Naive thymus-derived CD8-positive, alpha-beta T cell (primary cell): ENCODE results near the gene COL4A1. TPM values are rescaled to one million over a fixed set of nuclear protein-coding genes. Genes with fewer than 3 reads are reported as not detected.

Experiments used
- ATAC-seq, 2 donors: fragments of 150-1000 bp; cut with Tn5 transposase in 1 of 2; sonication (Bioruptor Pico), chemical (Tn5 transposase) in 1 of 2; 1 replicate in 1 of 2; 2 replicates in 1 of 2; pipeline ENCODE4 v1.10.0; 2021; ENCODE audit warnings: mild to moderate bottlenecking in 2 of 2, moderate library complexity in 2 of 2
- POLR2A ChIA-PET: fragments of 350-600 bp; sonication (Branson Sonifier 250); formaldehyde crosslinking; loops from one replicate; lab custom pipeline; 2021; ENCODE audit warnings: antibody characterized with exemption; lab: Charles Lee
- DNase-seq, 10 donors: peaks; one replicate each; pipeline versions ENCODE4 v3.0.0 to v3.0.0-alpha.2; 2020 to 2022
- H3K27ac Mint-ChIP-seq, 10 donors: one replicate each; pipeline ENCODE4 v1.8.0; 2020 to 2022; ENCODE audit warnings: mild to moderate bottlenecking in 10 of 10, mixed read lengths in 10 of 10, moderate library complexity in 4 of 10, inconsistent platforms in 1 of 10
- H3K27me3 Mint-ChIP-seq, 5 donors: one replicate each; pipeline ENCODE4 v1.8.0; 2021 to 2022; ENCODE audit warnings: mixed read lengths in 5 of 5
- H3K36me3 Mint-ChIP-seq, 3 donors: one replicate each; pipeline ENCODE4 v1.8.0; 2020 to 2022; ENCODE audit warnings: mixed read lengths in 3 of 3, mild to moderate bottlenecking in 2 of 3, inconsistent platforms in 1 of 3
- H3K4me1 Mint-ChIP-seq, 4 donors: one replicate each; pipeline ENCODE4 v1.8.0; 2021 to 2022; ENCODE audit warnings: mixed read lengths in 4 of 4
- H3K4me3 Mint-ChIP-seq, 10 donors: one replicate each; pipeline ENCODE4 v1.8.0; 2020 to 2022; ENCODE audit warnings: mild to moderate bottlenecking in 10 of 10, mixed read lengths in 10 of 10, moderate library complexity in 6 of 10, inconsistent platforms in 1 of 10
- H3K9me3 Mint-ChIP-seq, 9 donors: one replicate each; pipeline ENCODE4 v1.8.0; 2020 to 2022; ENCODE audit warnings: mixed read lengths in 9 of 9, mild to moderate bottlenecking in 3 of 9, inconsistent platforms in 1 of 9, moderate library complexity in 1 of 9
- polyA plus RNA-seq, 3 donors: library from polyadenylated mRNA; unstranded; fragments of 300-500 nt; fragmentation: Illumina TruSeq; gene quantifications; one replicate each; pipeline ENCODE4 v1.2.3, GENCODE V29; 2021
- total RNA-seq, 8 experiments: library from RNA in 2 of 8; stranded (reverse) in 2 of 8; gene quantifications; one replicate each; pipeline ENCODE4 v1.2.3 and lab custom pipeline; 2021 to 2026

The COL4A1 gene
- total and polyA plus RNA-seq, 5 experiments from 2014 or later: not detected

DNA sequence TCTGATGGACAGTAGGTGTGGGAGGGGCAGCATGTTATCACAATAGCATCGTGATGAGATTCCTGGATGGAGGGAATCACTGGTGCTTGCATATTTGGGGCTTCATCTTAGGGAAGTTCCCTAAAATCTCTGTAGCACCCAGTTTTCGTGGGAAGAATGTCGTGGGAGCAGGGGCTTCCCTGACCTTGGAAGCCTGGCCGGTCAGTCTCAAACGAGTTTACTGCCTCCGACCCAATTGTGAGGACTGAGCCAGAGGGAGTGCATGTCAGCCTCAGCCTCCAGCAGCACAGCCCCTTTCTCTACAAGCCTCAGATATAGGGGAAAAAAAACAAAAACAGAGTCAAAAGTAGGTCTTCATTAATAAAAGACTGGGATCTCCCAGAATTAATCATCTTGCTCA lies 32.3 kb upstream of the COL4A1 start:
- ATAC-seq (no peak), DNase-seq (no peak)
- peak overlapping the region in 3 of 10 donors; percentile 14 to 75 (median 24) for H3K4me3 Mint-ChIP-seq
- peaks cover 5 to 20% (median 13%) of the 10 kb centered on the region in 5 donors for H3K27me3 Mint-ChIP-seq
- POLR2A ChIA-PET: interaction anchor here (0.6 kb wide), 1 partner anchor 88 kb away, joined by 3 read pairs; no protein-coding TSS in a partner anchor
- peak overlapping the region in 4 of 10 donors; percentile 38 to 75 (median 62) for H3K27ac Mint-ChIP-seq
- no peaks in the 10 kb centered on the region for H3K9me3 Mint-ChIP-seq
- no peaks in the 10 kb centered on the region for H3K36me3 Mint-ChIP-seq
- peaks cover 20 to 40% (median 29%) of the 10 kb centered on the region in 4 donors for H3K4me1 Mint-ChIP-seq

GRCh38 chr13:110338441-110339101 lies 31.6 kb upstream of the COL4A1 start:
- Mint-ChIP-seq H3K27me3 (peaks cover 5 to 23% (median 13%) of the 10 kb centered on the region in 5 donors), H3K4me1 (peaks cover 20 to 40% (median 29%) of the 10 kb centered on the region in 4 donors), H3K9me3 (no peaks in the 10 kb centered on the region), H3K36me3 (no peaks in the 10 kb centered on the region), H3K27ac (peak overlapping the region in 4 of 10 donors; percentile 38 to 75 (median 56)), H3K4me3 (peak overlapping the region in 1 of 10 donors; percentile 22)
- POLR2A ChIA-PET: interaction anchor here (0.6 kb wide), 1 partner anchor 87 kb away, joined by 3 read pairs; no protein-coding TSS in a partner anchor
- DNase-seq: no peak
- ATAC-seq: no peak

- H3K27ac Mint-ChIP-seq: no peak overlapping the region
- H3K4me1 Mint-ChIP-seq: peaks cover 20 to 40% (median 29%) of the 10 kb centered on the region in 4 donors
- no peak for DNase-seq
- ATAC-seq: no peak
- H3K27me3 Mint-ChIP-seq: peaks cover 7 to 32% (median 17%) of the 10 kb centered on the region in 5 donors
- no peaks in the 10 kb centered on the region for H3K36me3 Mint-ChIP-seq
- H3K4me3 Mint-ChIP-seq: no peak overlapping the region
- H3K9me3 Mint-ChIP-seq: no peaks in the 10 kb centered on the region
- POLR2A ChIA-PET: no interaction called here
Measured at GRCh38 chr13:110337247-110337646, 30.3 kb upstream of the COL4A1 start.

DNA sequence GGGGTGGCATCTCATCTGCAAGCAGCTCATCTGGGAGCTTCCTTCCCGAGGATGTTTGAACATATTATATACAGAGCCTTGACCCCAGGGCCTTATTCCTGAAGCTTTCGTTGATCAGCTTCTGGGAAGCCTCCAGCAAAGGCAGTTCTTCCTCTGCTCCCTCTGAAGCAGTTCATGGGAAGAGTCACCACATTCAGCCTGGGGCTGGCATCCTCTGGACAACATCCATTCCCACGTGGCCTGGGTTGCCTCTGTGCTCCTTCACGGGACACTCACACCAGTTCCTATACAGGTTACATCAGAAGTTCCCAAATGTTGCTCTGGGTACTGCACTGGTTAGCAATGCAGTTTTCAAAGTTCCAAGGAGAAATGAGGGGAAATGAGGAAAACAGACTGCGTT lies 29.7 kb upstream of the COL4A1 start:
- no peaks in the 10 kb centered on the region for H3K36me3 Mint-ChIP-seq
- POLR2A ChIA-PET: no interaction called here
- peaks cover 9 to 32% (median 19%) of the 10 kb centered on the region in 5 donors for H3K27me3 Mint-ChIP-seq
- no peak for DNase-seq
- H3K4me1 Mint-ChIP-seq: peaks cover 20 to 37% (median 26%) of the 10 kb centered on the region in 4 donors
- no peak overlapping the region for H3K27ac Mint-ChIP-seq
- H3K9me3 Mint-ChIP-seq: no peaks in the 10 kb centered on the region
- no peak overlapping the region for H3K4me3 Mint-ChIP-seq
- ATAC-seq: no peak

- Mint-ChIP-seq H3K4me1 (peaks cover 14 to 31% (median 21%) of the 10 kb centered on the region in 4 donors), H3K9me3 (no peaks in the 10 kb centered on the region), H3K36me3 (no peaks in the 10 kb centered on the region), H3K27me3 (peaks cover 9 to 34% (median 20%) of the 10 kb centered on the region in 5 donors), H3K27ac (no peak overlapping the region), H3K4me3 (no peak overlapping the region)
- ATAC-seq (no peak), DNase-seq (no peak)
- POLR2A ChIA-PET: no interaction called here
Measured at GRCh38 chr13:110336108-110336507, 29.2 kb upstream of the COL4A1 start.

DNA sequence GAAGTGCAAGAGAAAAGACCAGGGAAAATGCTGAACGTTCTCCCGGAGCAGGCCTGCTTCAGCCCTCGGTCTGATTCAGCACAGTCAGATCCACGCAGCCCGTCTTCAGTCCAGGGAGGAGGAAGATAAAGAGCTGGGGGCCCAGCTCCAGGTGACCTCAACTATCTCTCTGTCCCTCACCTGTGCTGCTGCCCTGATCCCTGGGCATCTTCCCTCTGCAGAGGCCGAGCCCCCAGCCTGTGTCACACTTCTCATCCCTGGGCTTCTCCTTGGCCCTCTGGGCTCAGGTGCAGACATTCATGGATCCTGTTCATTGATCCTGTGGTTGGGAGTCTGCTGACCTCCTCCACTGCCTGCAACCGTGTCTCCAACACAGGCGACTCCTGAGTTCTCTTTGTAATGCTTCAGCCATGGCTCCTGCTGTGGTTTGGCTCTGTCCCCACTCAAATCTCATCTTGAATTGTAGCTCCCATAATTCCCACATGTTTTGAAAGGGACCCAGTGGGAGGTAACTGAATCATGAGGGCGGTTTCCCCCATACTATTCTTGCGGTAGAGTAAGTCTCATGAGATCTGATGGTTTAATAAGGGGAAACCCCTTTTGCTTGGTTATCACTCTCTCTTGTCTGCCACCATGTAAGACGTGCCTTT lies 28.0 kb upstream of the COL4A1 start:
- H3K9me3 Mint-ChIP-seq: no peaks in the 10 kb centered on the region
- peak overlapping the region in 1 of 10 donors; percentile 3 for H3K27ac Mint-ChIP-seq
- peaks cover 5 to 20% (median 9%) of the 10 kb centered on the region in 4 donors for H3K4me1 Mint-ChIP-seq
- no peaks in the 10 kb centered on the region for H3K36me3 Mint-ChIP-seq
- no peak overlapping the region for H3K4me3 Mint-ChIP-seq
- DNase-seq (no peak), ATAC-seq (no peak)
- H3K27me3 Mint-ChIP-seq: peaks cover 9 to 44% (median 20%) of the 10 kb centered on the region in 5 donors
- POLR2A ChIA-PET: no interaction called here

DNA sequence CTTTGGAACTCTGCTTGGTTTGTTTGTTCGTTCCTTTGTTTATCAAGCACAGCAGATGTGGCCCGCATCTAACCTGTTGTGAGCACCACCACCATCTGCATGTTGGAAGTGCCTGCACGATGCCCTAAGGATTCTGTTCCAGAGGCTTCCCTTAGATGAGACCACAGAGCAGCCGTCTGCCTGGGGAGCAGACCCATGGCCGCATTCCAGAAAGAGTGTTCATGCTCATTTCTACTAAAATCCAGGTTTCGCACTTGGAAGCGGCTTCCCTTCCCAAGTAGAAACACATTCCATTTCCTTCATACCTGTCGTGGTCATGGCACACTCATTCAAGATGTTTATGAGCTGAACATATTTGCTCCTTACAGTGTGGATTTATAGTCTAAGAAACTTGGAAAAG lies 27.3 kb upstream of the COL4A1 start:
- H3K9me3 Mint-ChIP-seq: no peaks in the 10 kb centered on the region
- H3K27ac Mint-ChIP-seq: no peak overlapping the region
- DNase-seq (no peak), ATAC-seq (no peak)
- H3K4me3 Mint-ChIP-seq: no peak overlapping the region
- POLR2A ChIA-PET: no interaction called here
- H3K4me1 Mint-ChIP-seq: peaks cover 0 to 13% (median 6%) of the 10 kb centered on the region in 4 donors
- peaks cover 11 to 51% (median 18%) of the 10 kb centered on the region in 5 donors for H3K27me3 Mint-ChIP-seq
- H3K36me3 Mint-ChIP-seq: no peaks in the 10 kb centered on the region

GRCh38 chr13:110333837-110334236 lies 26.9 kb upstream of the COL4A1 start:
- DNase-seq (no peak), ATAC-seq (no peak)
- Mint-ChIP-seq H3K4me3 (no peak overlapping the region), H3K36me3 (no peaks in the 10 kb centered on the region), H3K27ac (no peak overlapping the region), H3K27me3 (peaks cover 9 to 53% (median 15%) of the 10 kb centered on the region in 5 donors), H3K9me3 (no peaks in the 10 kb centered on the region), H3K4me1 (peaks cover 0 to 8% (median 3%) of the 10 kb centered on the region in 4 donors)
- POLR2A ChIA-PET: no interaction called here

DNA sequence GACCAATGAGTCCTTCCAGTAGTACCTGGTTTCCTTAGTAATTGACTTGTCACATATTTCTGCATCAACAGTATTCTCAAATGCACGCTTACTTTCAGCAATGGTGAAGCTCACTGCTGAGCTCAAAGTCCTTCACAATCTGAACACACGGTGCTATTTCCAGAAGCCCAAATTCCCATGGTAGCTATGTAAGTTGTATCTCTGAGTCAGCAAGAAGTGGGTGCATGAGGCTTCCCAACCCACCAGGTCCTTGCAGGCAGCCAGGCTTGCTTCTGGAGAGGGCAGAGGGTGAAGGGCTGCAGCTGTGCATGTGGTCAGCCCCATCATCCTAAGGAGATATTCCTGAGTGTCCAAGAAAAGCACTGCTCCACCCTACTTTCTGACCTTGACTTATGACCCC lies 25.8 kb upstream of the COL4A1 start:
- DNase-seq (no peak), ATAC-seq (no peak)
- Mint-ChIP-seq H3K4me1 (peaks cover 0 to 3% (median 0%) of the 10 kb centered on the region in 4 donors), H3K9me3 (no peaks in the 10 kb centered on the region), H3K27me3 (peaks cover 8 to 53% (median 11%) of the 10 kb centered on the region in 5 donors), H3K4me3 (no peak overlapping the region), H3K27ac (no peak overlapping the region), H3K36me3 (no peaks in the 10 kb centered on the region)
- POLR2A ChIA-PET: no interaction called here

DNA sequence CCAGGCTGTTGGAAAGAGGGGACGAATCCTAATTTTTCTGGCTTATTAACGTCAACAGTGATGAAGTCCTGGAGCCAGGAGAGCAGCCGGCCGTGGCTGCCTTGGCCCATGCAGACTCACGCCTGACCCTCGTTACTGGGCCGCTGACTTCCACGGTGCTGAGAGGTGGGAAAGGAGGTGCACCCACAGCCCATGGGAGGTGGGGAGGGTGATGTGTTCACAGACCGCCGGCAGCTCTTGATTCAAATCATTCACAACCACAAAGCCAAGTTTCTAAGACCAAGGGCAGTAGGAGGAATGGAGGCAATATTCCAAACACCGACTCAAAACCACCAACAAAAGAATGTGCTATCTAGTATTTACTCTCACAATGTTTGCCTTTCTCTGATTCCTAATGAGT lies 24.4 kb upstream of the COL4A1 start:
- no peaks in the 10 kb centered on the region for H3K36me3 Mint-ChIP-seq
- ATAC-seq (no peak), DNase-seq (no peak)
- H3K4me1 Mint-ChIP-seq: peaks cover 0 to 4% (median 0%) of the 10 kb centered on the region in 4 donors
- H3K27me3 Mint-ChIP-seq: peaks cover 15 to 65% (median 18%) of the 10 kb centered on the region in 5 donors
- POLR2A ChIA-PET: no interaction called here
- H3K9me3 Mint-ChIP-seq: no peaks in the 10 kb centered on the region
- H3K4me3 Mint-ChIP-seq: no peak overlapping the region
- no peak overlapping the region for H3K27ac Mint-ChIP-seq

- no peak for DNase-seq
- Mint-ChIP-seq H3K36me3 (no peaks in the 10 kb centered on the region), H3K4me1 (peaks cover 0 to 4% (median 0%) of the 10 kb centered on the region in 4 donors), H3K4me3 (no peak overlapping the region), H3K9me3 (no peaks in the 10 kb centered on the region), H3K27ac (no peak overlapping the region), H3K27me3 (peaks cover 18 to 63% (median 22%) of the 10 kb centered on the region in 5 donors)
- no peak for ATAC-seq
- POLR2A ChIA-PET: no interaction called here
Measured at GRCh38 chr13:110330491-110331011, 23.6 kb upstream of the COL4A1 start.

DNA sequence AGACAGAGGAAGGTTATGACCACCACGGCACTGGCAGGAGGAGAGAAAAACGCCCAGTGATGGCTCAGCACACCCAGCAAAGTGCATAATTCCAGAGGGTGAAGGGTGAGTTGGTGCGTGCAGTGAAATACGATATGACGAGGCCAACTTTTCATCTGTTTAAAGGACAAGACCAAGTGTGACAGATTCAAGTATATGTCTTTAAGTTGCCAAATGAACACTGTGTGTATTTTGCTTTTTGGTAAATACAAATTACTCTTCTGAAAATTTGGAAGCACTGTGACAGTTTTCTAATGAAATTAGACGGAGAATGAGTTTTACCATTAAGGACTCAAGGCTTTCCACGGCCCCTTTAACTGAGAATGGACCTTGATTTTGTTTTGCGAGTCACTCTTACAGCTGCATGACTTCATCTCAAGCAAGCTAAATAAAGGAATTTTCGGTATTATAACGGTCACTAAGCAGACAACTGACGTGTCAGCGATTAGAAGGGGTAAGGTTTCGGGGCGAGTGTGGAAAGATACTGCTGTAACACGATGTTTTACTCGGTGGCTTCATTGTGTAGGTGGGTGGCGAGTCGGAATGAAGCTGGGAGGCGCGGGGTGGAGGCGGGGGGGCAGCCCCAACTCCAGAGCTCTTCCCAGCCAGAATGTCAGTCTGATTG lies 23.0 kb upstream of the COL4A1 start:
- H3K4me1 Mint-ChIP-seq: peaks cover 0 to 2% (median 0%) of the 10 kb centered on the region in 4 donors
- ATAC-seq (no peak), DNase-seq (no peak)
- no peak overlapping the region for H3K4me3 Mint-ChIP-seq
- no peaks in the 10 kb centered on the region for H3K9me3 Mint-ChIP-seq
- no peaks in the 10 kb centered on the region for H3K36me3 Mint-ChIP-seq
- peaks cover 22 to 62% (median 28%) of the 10 kb centered on the region in 5 donors for H3K27me3 Mint-ChIP-seq
- H3K27ac Mint-ChIP-seq: no peak overlapping the region
- POLR2A ChIA-PET: no interaction called here
